Prostate gland (tissue), 2 donors: ENCODE results near the gene GPHA2. TPM values are rescaled to one million over a fixed set of nuclear protein-coding genes. Genes with fewer than 3 reads are reported as not detected.

ENCODE experiments used
- DNase-seq: peaks from one replicate; pipeline ENCODE4 v3.0.0-alpha.2; 2019; ENCODE audit warnings: low spot score
- H3K27ac ChIP-seq, 2 donors: fragments of 200-600 bp; sonication (generic); 2 replicates each; pipeline ENCODE4 v1.5.1; 2017 to 2019
- H3K27me3 ChIP-seq: fragments of 200-600 bp; sonication (generic); replicated peaks from 2 replicates; pipeline ENCODE4 v1.5.1; 2019; ENCODE audit not compliant: insufficient read depth
- H3K36me3 ChIP-seq, 2 donors: fragments of 200-600 bp; sonication (generic); 1 replicate in 1 of 2; 2 replicates in 1 of 2; pipeline versions ENCODE4 v1.5.1 to v1.8.1; 2017 to 2019
- H3K4me1 ChIP-seq: fragments of 200-600 bp; sonication (generic); replicated peaks from 2 replicates; pipeline ENCODE4 v1.5.1; 2019
- H3K4me3 ChIP-seq, 2 donors: fragments of 200-600 bp; sonication (generic); 2 replicates each; pipeline ENCODE4 v1.5.1; 2017 to 2019
- H3K9me3 ChIP-seq: fragments of 200-600 bp; sonication (generic); 2 replicates; pipeline ENCODE4 v1.5.1; 2017
- CTCF ChIP-seq, 4 experiments: fragments of 200-600 bp in 2 of 4; fragments of 450-650 bp in 2 of 4; sonication (generic) in 2 of 4; IDR thresholded peaks; 1 replicate in 3 of 4; 2 replicates in 1 of 4; pipeline ENCODE4 v1.5.1; 2016 to 2019; ENCODE audit warnings: antibody characterized with exemption in 4 of 4, mild to moderate bottlenecking in 2 of 4, moderate library complexity in 2 of 4
- POLR2A ChIP-seq: fragments of 450-650 bp; IDR thresholded peaks from one replicate; pipeline ENCODE4 v1.6.1; 2016; ENCODE audit warnings: antibody characterized with exemption, mild to moderate bottlenecking
- POLR2AphosphoS5 ChIP-seq: sonication (generic); formaldehyde crosslinking; IDR thresholded peaks from one replicate; pipeline ENCODE4 v1.6.1; 2017; ENCODE audit warnings: antibody characterized with exemption
- WGBS: methylation state at CpG from one replicate; pipeline ENCODE4 v1.1.5; 2018; 5-methylcytosine and 5-hydroxymethylcytosine counted together
- intact Hi-C: fragments of 100-400 bp; cut with DNase I; formaldehyde crosslinking; loops from one replicate; pipeline ENCODE4 v1.14.2; 2022
- total RNA-seq, 2 donors: library from RNA; depleted of rRNA; stranded (reverse); fragments of >200 nt; gene quantifications; one replicate each; pipeline ENCODE4 v1.1.0, GENCODE V29; 2016

The GPHA2 gene
- total RNA-seq, 2 donors from 2014 or later = not detected

GRCh38 chr11:64898076-64898445, 37.6 kb downstream of the GPHA2 start:
- 97% methylated on average over 9 of the region's 9 CpGs for WGBS
- intact Hi-C loops = no loop called here

GRCh38 chr11:64897381-64898075, 38.2 kb downstream of the GPHA2 start:
- intact Hi-C loops = no loop called here
- 92% methylated on average over 19 of the region's 19 CpGs for WGBS

More at GRCh38 chr11:64898076-64898445, 37.6 kb downstream of the GPHA2 start:
- H3K4me3 ChIP-seq = no peak overlapping the region
- H3K27ac ChIP-seq = no peak overlapping the region
- TF ChIP-seq POLR2AphosphoS5 (no peak), CTCF (IDR thresholded peaks at IDR 0.05) (no peak), POLR2A (no peak)
- DNase-seq = no peak
- H3K4me1 ChIP-seq = no peaks in the 10 kb centered on the region
- H3K9me3 ChIP-seq = no peaks in the 10 kb centered on the region
- H3K36me3 ChIP-seq = peaks cover 13% of the 10 kb centered on the region in 2 donors
- no peaks in the 10 kb centered on the region for H3K27me3 ChIP-seq

GRCh38 chr11:64896448-64897022, 39.2 kb downstream of the GPHA2 start:
- no peaks in the 10 kb centered on the region for H3K36me3 ChIP-seq
- no peaks in the 10 kb centered on the region for H3K4me1 ChIP-seq
- no peak overlapping the region for H3K4me3 ChIP-seq
- TF ChIP-seq POLR2A (no peak), CTCF (IDR thresholded peaks at IDR 0.05) (no peak), POLR2AphosphoS5 (no peak)
- WGBS = 85% methylated on average over 13 of the region's 14 CpGs
- no peaks in the 10 kb centered on the region for H3K27me3 ChIP-seq
- no peak overlapping the region for H3K27ac ChIP-seq
- no peaks in the 10 kb centered on the region for H3K9me3 ChIP-seq
- no peak for DNase-seq
- intact Hi-C loops = no loop called here

More at GRCh38 chr11:64897381-64898075, 38.2 kb downstream of the GPHA2 start:
- H3K4me3 ChIP-seq = no peak overlapping the region
- H3K9me3 ChIP-seq = no peaks in the 10 kb centered on the region
- peaks cover 7 to 8% of the 10 kb centered on the region in 2 donors for H3K36me3 ChIP-seq
- DNase-seq = no peak
- TF ChIP-seq CTCF (IDR thresholded peaks at IDR 0.05) (no peak), POLR2AphosphoS5 (no peak), POLR2A (no peak)
- no peaks in the 10 kb centered on the region for H3K27me3 ChIP-seq
- no peaks in the 10 kb centered on the region for H3K4me1 ChIP-seq
- H3K27ac ChIP-seq = no peak overlapping the region

GRCh38 chr11:64894812-64895452, 40.8 kb downstream of the GPHA2 start:
- no peaks in the 10 kb centered on the region for H3K36me3 ChIP-seq
- intact Hi-C loops = loop anchor here (1.0 kb wide), 1 partner anchor 48 kb away; no protein-coding TSS in a partner anchor
- H3K4me1 ChIP-seq = no peaks in the 10 kb centered on the region
- H3K27me3 ChIP-seq = no peaks in the 10 kb centered on the region
- TF ChIP-seq POLR2AphosphoS5 (no peak), CTCF (IDR thresholded peaks at IDR 0.05) (no peak), POLR2A (no peak)
- H3K27ac ChIP-seq = no peak overlapping the region
- H3K9me3 ChIP-seq = no peaks in the 10 kb centered on the region
- H3K4me3 ChIP-seq = no peak overlapping the region
- DNase-seq = no peak
- WGBS = 84% methylated on average over 30 of the region's 39 CpGs
